ENCODE results near the gene STIMATE. TPM values are rescaled to one million over a fixed set of nuclear protein-coding genes. Genes with fewer than 3 reads are reported as not detected.

The STIMATE gene
- total RNA-seq, 1 experiment from 2014 or later = 15.7 TPM

GRCh38 chr3:52822363-52822762, 75.0 kb downstream of the STIMATE start:
- BruUV-seq (replicated peaks) = no TSS peak
- no peak overlapping the region for H3K4me3 ChIP-seq (ENCODE audit: low read depth in 2 of 2, low read length in 2 of 2)
- no peaks in the 10 kb centered on the region for H3K36me3 ChIP-seq (ENCODE audit: control insufficient read depth, insufficient read depth, low read length)
- in situ Hi-C loops (cut with HindIII; ENCODE audit: low pct_unique_long_range_greater_than_20kb, low sequenced_read_pairs) = no loop called here
- TF ChIP-seq REST (IDR thresholded peaks at IDR 0.05; ENCODE audit: insufficient read depth in 1 of 2, low read depth in 2 of 2, low read length in 1 of 2) = no peak
- TF ChIP-seq TCF7L2 (IDR thresholded peaks at IDR 0.05; ENCODE audit: low read depth, low read length) = no peak
- TF ChIP-seq POLR2AphosphoS5 (IDR thresholded peaks at IDR 0.05; ENCODE audit: low read depth, low read length) = no peak
- no peak for TF ChIP-seq SIN3A (IDR thresholded peaks at IDR 0.05; ENCODE audit: borderline replicate concordance, insufficient read depth, low read depth, low read length)
- TF ChIP-seq CTCF (IDR thresholded peaks at IDR 0.05) = no peak
- ChIA-PET CTCF (no interaction called here), POLR2A (no interaction called here)
- no peaks in the 10 kb centered on the region for H3K27me3 ChIP-seq (ENCODE audit: control insufficient read depth, insufficient read depth, low read length)
- ATAC-seq (no peak), DNase-seq (ENCODE audit: low read depth, low spot score) (no peak)
- H3K9me3 ChIP-seq (ENCODE audit: control insufficient read depth, insufficient read depth, low read depth, low read length) = no peaks in the 10 kb centered on the region
- no peaks in the 10 kb centered on the region for H3K4me1 ChIP-seq (ENCODE audit: control insufficient read depth, insufficient read depth, low read length)
- no peak overlapping the region for H3K27ac ChIP-seq (ENCODE audit: low read length)
- intact Hi-C loops (cut with micrococcal nuclease; ENCODE audit: unreplicated experiment) = loop anchor here (10.0 kb wide), 1 partner anchor 78 kb away; no protein-coding TSS in a partner anchor

GRCh38 chr3:52820736-52821135, 76.6 kb downstream of the STIMATE start:
- DNase-seq (ENCODE audit: low read depth, low spot score) = no peak
- H3K4me1 ChIP-seq (ENCODE audit: control insufficient read depth, insufficient read depth, low read length) = no peaks in the 10 kb centered on the region
- H3K27me3 ChIP-seq (ENCODE audit: control insufficient read depth, insufficient read depth, low read length) = no peaks in the 10 kb centered on the region
- BruUV-seq (replicated peaks) = no TSS peak
- no peak overlapping the region for H3K27ac ChIP-seq (ENCODE audit: low read length)
- ATAC-seq = peak; percentile 82
- H3K36me3 ChIP-seq (ENCODE audit: control insufficient read depth, insufficient read depth, low read length) = no peaks in the 10 kb centered on the region
- ChIA-PET POLR2A (no interaction called here), CTCF (interaction anchor here (0.6 to 0.9 kb wide), 5 partner anchors 8 to 262 kb away, joined by 3 to 7 read pairs (median 5); no protein-coding TSS in a partner anchor)
- H3K4me3 ChIP-seq (ENCODE audit: low read depth in 2 of 2, low read length in 2 of 2) = no peak overlapping the region
- no peaks in the 10 kb centered on the region for H3K9me3 ChIP-seq (ENCODE audit: control insufficient read depth, insufficient read depth, low read depth, low read length)
- TF ChIP-seq CTCF (IDR thresholded peaks at IDR 0.05) (peak; percentile 85), POLR2AphosphoS5 (IDR thresholded peaks at IDR 0.05; ENCODE audit: low read depth, low read length) (no peak)
- intact Hi-C loops (cut with micrococcal nuclease; ENCODE audit: unreplicated experiment) (loop anchor here (10.0 kb wide), 1 partner anchor 76 kb away; no protein-coding TSS in a partner anchor), in situ Hi-C loops (cut with HindIII; ENCODE audit: low pct_unique_long_range_greater_than_20kb, low sequenced_read_pairs) (no loop called here)

Data from Panc1 (cell line).